ENCODE data around the gene ST3GAL4. TPM values are rescaled to one million over a fixed set of nuclear protein-coding genes. Genes with fewer than 3 reads are reported as not detected.

Gene ST3GAL4
- total RNA-seq, 1 donor from 2014 or later, result 61.7 TPM

DNA sequence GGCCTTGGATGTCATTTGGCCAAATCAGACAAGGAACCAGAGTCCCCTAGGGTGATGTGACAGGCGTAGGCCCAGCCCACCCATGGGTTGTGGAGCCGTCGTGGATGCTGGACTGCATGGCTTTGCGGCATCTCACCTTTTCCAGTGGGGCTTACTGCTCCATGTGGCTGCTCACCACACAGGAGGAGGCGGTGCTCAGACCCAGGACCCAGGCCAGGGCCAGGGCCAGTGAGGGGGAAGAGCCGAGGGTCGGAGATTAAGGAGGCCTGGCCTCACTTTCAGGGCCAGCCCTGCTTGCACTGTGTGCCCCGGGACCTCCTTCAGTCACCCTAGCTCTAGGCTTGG is 105.6 kb downstream of the ST3GAL4 start:
- H3K4me3 ChIP-seq, result no peak overlapping the region
- TF ChIP-seq, protein P1, sequence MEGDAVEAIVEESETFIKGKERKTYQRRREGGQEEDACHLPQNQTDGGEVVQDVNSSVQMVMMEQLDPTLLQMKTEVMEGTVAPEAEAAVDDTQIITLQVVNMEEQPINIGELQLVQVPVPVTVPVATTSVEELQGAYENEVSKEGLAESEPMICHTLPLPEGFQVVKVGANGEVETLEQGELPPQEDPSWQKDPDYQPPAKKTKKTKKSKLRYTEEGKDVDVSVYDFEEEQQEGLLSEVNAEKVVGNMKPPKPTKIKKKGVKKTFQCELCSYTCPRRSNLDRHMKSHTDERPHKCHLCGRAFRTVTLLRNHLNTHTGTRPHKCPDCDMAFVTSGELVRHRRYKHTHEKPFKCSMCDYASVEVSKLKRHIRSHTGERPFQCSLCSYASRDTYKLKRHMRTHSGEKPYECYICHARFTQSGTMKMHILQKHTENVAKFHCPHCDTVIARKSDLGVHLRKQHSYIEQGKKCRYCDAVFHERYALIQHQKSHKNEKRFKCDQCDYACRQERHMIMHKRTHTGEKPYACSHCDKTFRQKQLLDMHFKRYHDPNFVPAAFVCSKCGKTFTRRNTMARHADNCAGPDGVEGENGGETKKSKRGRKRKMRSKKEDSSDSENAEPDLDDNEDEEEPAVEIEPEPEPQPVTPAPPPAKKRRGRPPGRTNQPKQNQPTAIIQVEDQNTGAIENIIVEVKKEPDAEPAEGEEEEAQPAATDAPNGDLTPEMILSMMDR (IDR thresholded peaks at IDR 0.05; ENCODE audit: borderline replicate concordance), result no peak
- no peak overlapping the region for H3K27ac ChIP-seq (replicated peaks)
- peaks cover 19% of the 10 kb centered on the region for H3K4me1 ChIP-seq
- H3K9me3 ChIP-seq (replicated peaks), result peaks cover 3% of the 10 kb centered on the region
- intact Hi-C loops (cut with micrococcal nuclease), result no loop called here
- H3K27me3 ChIP-seq (ENCODE audit: low read depth), result peaks cover 9% of the 10 kb centered on the region
- no peaks in the 10 kb centered on the region for H3K36me3 ChIP-seq
- no peak for DNase-seq

DNA sequence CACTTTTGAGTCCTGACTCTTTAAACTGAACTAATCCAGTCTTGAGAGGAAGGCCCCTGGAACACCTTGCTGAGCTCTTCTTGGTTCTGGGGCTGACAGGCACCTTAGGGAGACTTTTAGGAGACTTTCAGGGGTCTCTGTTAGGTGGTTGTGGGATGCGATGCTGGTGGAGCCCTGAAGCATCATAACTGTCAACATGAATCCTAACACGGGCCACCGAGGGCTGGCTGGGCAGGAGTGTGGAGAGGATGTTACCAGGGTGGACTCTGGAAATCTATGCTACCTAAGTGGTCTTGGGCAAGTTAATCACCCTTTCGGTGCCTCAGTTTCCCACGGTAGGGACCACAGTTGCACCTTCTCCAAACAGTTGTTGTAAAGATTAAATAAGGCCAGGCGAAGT is 106.5 kb downstream of the ST3GAL4 start:
- Histone ChIP-seq H3K27me3 (ENCODE audit: low read depth) (peaks cover 5% of the 10 kb centered on the region), H3K36me3 (no peaks in the 10 kb centered on the region), H3K4me1 (peaks cover 25% of the 10 kb centered on the region), H3K9me3 (replicated peaks) (peaks cover 3% of the 10 kb centered on the region), H3K27ac (replicated peaks) (no peak overlapping the region), H3K4me3 (no peak overlapping the region)
- intact Hi-C loops (cut with micrococcal nuclease), result no loop called here
- no peak for DNase-seq
- TF ChIP-seq, protein P1 (IDR thresholded peaks at IDR 0.05; ENCODE audit: borderline replicate concordance), result no peak

GRCh38 chr11:126462422-126462821 is 106.9 kb downstream of the ST3GAL4 start:
- no peak for DNase-seq
- intact Hi-C loops (cut with micrococcal nuclease), result no loop called here
- Histone ChIP-seq H3K9me3 (replicated peaks) (peaks cover 3% of the 10 kb centered on the region), H3K4me1 (peaks cover 27% of the 10 kb centered on the region), H3K4me3 (no peak overlapping the region), H3K36me3 (no peaks in the 10 kb centered on the region), H3K27me3 (ENCODE audit: low read depth) (peaks cover 5% of the 10 kb centered on the region), H3K27ac (replicated peaks) (no peak overlapping the region)
- TF ChIP-seq, protein P1 (IDR thresholded peaks at IDR 0.05; ENCODE audit: borderline replicate concordance), result no peak

Other genes starting within 250 kb of the ST3GAL4 start
- gene RPUSD4, start 144.0 kb upstream of the ST3GAL4 start, total RNA-seq, result 37.6 TPM
- gene FAM118B, start 143.9 kb upstream of the ST3GAL4 start, total RNA-seq, result 26.7 TPM
- 64.2 TPM for gene SRPRA, start 86.8 kb upstream of the ST3GAL4 start, total RNA-seq
- 27.7 TPM for gene FOXRED1, start 86.5 kb upstream of the ST3GAL4 start, total RNA-seq
- gene TIRAP, start 72.6 kb upstream of the ST3GAL4 start, total RNA-seq, result 6.0 TPM
- 12.1 TPM for gene DCPS, start 51.6 kb upstream of the ST3GAL4 start, total RNA-seq

All from left ventricle myocardium inferior (tissue), 1 donor.